Retinal pigment epithelial cell (primary cell): ENCODE results near the gene TTC38.

Experiments used
- DNase-seq: peaks from one replicate; pipeline ENCODE4 v3.0.0-alpha.2; 2010; ENCODE audit warnings: low read depth
- H3K4me3 ChIP-seq: 2 replicates; pipeline ENCODE4 v1.5.1; 2011; ENCODE audit warnings: mild to moderate bottlenecking, low read length, control low read depth, moderate library complexity
- TF ChIP-seq, protein P1 (sequence below): conservative IDR thresholded peaks from 2 replicates; pipeline ENCODE4 v1.5.1; 2011; ENCODE audit warnings: low read depth, low read length, control low read depth, inconsistent platforms

The TTC38 gene

GRCh38 chr22:46320166-46320710 is 52.4 kb downstream of the TTC38 start:
- TF ChIP-seq, protein P1, sequence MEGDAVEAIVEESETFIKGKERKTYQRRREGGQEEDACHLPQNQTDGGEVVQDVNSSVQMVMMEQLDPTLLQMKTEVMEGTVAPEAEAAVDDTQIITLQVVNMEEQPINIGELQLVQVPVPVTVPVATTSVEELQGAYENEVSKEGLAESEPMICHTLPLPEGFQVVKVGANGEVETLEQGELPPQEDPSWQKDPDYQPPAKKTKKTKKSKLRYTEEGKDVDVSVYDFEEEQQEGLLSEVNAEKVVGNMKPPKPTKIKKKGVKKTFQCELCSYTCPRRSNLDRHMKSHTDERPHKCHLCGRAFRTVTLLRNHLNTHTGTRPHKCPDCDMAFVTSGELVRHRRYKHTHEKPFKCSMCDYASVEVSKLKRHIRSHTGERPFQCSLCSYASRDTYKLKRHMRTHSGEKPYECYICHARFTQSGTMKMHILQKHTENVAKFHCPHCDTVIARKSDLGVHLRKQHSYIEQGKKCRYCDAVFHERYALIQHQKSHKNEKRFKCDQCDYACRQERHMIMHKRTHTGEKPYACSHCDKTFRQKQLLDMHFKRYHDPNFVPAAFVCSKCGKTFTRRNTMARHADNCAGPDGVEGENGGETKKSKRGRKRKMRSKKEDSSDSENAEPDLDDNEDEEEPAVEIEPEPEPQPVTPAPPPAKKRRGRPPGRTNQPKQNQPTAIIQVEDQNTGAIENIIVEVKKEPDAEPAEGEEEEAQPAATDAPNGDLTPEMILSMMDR = no peak
- no peak for DNase-seq
- no peak overlapping the region for H3K4me3 ChIP-seq

DNA sequence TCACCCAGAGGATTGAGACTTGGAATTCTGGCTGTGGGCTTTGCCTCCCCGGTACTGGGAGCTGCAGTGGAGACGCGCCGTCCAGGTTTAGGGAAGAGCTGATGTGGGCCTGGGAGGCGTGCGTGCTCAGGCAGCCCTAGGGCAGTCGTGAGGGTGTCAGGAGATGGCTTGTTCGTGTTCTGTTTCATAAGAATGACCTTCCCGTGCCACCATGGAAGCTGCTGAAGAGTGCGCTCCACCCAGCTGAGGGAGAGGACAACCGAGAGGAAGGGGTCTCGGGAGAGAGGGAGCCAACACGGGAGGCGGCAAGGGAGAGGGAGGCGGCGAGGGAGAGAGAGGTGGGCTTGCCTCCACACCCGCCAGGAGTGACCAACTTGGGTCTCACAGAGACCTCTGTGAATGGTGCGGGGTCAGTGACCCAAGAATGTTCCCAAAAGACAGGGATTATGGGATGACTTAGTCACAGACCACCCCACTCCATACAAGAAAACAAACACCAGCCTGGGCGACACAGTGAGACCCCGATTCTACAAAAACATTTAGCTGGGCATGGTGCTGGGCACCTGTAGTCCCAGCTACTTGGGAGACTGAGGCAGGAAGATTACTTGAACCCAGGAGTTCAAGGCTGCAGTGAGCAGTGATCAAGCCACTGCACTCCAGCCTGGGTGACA is 53.0 kb downstream of the TTC38 start:
- H3K4me3 ChIP-seq = no peak overlapping the region
- TF ChIP-seq, protein P1 = no peak
- DNase-seq = no peak

DNA sequence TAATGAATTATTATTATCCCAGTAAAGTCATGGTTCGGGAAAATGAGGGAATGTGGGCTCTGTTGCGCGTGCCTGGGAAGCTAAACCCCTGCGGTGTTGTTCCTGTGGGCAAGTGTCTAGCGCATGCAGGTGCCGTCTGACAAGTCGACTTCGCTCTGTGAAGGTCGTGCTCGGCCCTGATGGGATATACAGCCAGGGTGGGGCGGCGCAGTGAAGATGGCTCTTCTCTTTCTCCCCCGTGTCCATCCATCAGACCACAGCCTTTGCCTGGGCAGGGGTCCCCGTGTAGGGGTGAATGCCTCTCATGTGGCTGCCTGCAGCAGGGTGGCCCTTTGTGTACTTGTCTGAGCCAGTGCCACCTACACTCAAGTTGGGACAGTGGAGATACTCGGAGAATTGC is 54.9 kb downstream of the TTC38 start:
- TF ChIP-seq, protein P1 = no peak
- H3K4me3 ChIP-seq = no peak overlapping the region
- DNase-seq = no peak

DNA sequence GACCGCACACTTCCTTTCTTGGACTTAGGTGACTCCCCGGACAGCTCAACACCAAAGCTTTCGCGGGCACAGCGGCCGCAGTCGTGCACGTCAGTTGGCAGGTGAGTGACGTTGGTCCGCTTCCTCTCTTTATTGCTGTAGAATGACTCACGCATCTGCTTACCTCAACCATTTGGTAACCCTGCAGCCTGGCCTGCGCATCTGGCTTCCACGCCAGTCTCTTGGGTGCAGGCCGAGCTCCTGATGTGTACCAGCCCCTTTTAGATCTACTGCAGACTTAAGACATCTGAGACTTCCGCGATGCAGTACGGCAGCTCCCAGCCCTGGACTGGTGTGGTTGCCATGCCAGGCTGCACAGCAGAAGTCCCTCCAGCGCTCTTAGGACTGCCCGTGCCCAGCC is 55.4 kb downstream of the TTC38 start:
- TF ChIP-seq, protein P1 = no peak
- DNase-seq = no peak
- no peak overlapping the region for H3K4me3 ChIP-seq

DNA sequence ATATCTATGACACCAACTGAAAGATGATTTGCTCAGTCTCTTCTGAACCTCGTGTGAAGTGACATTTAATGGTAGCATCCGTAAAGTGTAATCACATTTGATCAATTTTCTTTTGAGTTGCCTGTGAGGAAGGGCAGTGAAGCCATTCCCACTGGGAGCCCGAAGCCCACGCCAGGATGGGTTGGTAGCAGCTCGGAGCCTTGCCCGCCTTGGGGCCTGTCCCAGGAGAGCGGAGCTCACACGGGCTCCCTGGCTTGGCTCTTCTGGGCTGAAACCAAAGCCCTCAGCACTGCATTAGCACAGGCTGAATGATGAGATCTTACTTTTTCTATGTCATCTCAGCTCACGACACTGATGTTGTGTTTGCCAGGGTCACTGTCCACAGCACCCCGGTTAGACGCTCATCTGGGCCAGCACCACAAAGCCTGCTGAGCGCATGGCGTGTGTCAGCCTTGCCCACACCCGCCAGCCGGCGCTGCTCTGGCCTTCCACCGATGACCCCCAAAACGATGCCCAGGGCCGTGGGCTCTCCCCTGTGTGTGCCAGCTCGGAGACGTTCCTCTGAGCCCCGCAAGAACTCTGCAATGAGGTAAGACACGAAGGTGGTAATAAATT is 58.4 kb downstream of the TTC38 start:
- no peak for DNase-seq
- TF ChIP-seq, protein P1 = no peak
- H3K4me3 ChIP-seq = no peak overlapping the region

DNA sequence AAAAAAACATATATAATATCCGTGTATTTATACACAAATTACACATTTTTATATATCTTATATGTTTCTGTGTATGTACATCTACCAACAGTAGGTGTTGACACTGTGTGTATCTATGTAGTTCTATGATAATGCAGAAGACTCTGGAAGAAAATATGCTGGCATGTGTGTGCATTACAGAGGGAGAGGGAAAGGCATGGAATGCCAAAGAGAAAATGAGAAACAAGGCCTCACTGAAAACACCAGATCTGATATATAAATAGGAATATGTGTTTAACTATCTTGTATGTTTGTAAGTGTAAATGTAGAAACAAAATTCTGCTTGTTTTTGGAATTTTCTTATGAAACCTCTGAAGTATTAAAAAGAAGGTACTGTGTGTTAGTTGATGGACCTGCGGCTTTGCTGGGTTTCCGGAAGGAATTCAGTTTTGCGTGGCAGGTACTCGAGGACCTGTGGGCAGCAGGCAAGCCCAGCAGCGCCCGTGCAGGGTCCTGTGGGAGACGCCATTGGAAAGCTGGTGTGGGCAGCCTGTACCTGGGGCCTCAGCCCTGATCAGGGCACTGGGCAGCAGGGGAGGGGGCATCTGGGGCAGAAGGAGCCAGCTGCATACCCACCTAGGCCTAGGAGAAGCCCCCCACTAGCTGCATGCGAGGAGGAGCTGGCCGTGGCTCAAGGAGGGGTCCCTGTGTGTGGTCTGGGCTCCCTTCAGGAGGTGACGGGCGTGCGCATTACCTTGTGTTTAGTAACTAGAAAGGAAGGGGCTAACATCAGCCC is 60.1 kb downstream of the TTC38 start:
- TF ChIP-seq, protein P1 = no peak
- DNase-seq = no peak
- no peak overlapping the region for H3K4me3 ChIP-seq

- TF ChIP-seq, protein P1 = no peak
These were observed 61.0 kb downstream of the TTC38 start for GRCh38 chr22:46328797-46329196.

More at GRCh38 chr22:46328797-46329196, 61.0 kb downstream of the TTC38 start:
- no peak overlapping the region for H3K4me3 ChIP-seq
- DNase-seq = no peak
